NCI-H2196 (cell line): ENCODE measurements around the gene NCK2.

ENCODE experiments used
- DNase-seq: peaks from one replicate; lab custom pipeline; 2025; ENCODE audit not compliant: unreplicated experiment; lab: John Stamatoyannopoulos, UW

The NCK2 gene

GRCh38 chr2:105841551-105841950, 96.8 kb downstream of the NCK2 start:
- no peak for DNase-seq

- DNase-seq: no peak
Measured at GRCh38 chr2:105842555-105842954, 97.8 kb downstream of the NCK2 start.

GRCh38 chr2:105843476-105844374, 99.0 kb downstream of the NCK2 start:
- no peak for DNase-seq

- no peak for DNase-seq
Measured at GRCh38 chr2:105845976-105846375, 101.3 kb downstream of the NCK2 start.

- no peak for DNase-seq
Measured at GRCh38 chr2:105847056-105847455, 102.3 kb downstream of the NCK2 start.

- no peak for DNase-seq
Measured at GRCh38 chr2:105848367-105848766, 103.7 kb downstream of the NCK2 start.

- no peak for DNase-seq
Measured at GRCh38 chr2:105849431-105850179, 104.9 kb downstream of the NCK2 start.

- no peak for DNase-seq
Measured at GRCh38 chr2:105852066-105852465, 107.4 kb downstream of the NCK2 start.

GRCh38 chr2:105853354-105854088, 108.8 kb downstream of the NCK2 start:
- DNase-seq: no peak

- no peak for DNase-seq
Measured at GRCh38 chr2:105854972-105855371, 110.3 kb downstream of the NCK2 start.

GRCh38 chr2:105856581-105856980, 111.9 kb downstream of the NCK2 start:
- DNase-seq: no peak

GRCh38 chr2:105857076-105857740, 112.5 kb downstream of the NCK2 start:
- no peak for DNase-seq

- no peak for DNase-seq
Measured at GRCh38 chr2:105858868-105859693, 114.4 kb downstream of the NCK2 start.

GRCh38 chr2:105859694-105859951, 114.9 kb downstream of the NCK2 start:
- no peak for DNase-seq

- no peak for DNase-seq
Measured at GRCh38 chr2:105860567-105860966, 115.9 kb downstream of the NCK2 start.

GRCh38 chr2:105861200-105861599, 116.5 kb downstream of the NCK2 start:
- DNase-seq: no peak

GRCh38 chr2:105862843-105863242, 118.1 kb downstream of the NCK2 start:
- no peak for DNase-seq

GRCh38 chr2:105864262-105864661, 119.5 kb downstream of the NCK2 start:
- DNase-seq: no peak

- DNase-seq: no peak
Measured at GRCh38 chr2:105865222-105865913, 120.7 kb downstream of the NCK2 start.
